T follicular helper cell (primary cell): ENCODE results near the gene UBE2G2.
A peak's percentile ranks its signal among the peaks of the same experiment; 100 is the strongest.

Experiments used
- DNase-seq: peaks from one replicate; pipeline ENCODE4 v3.0.0-alpha.2; 2020; ENCODE audit warnings: low read depth
- total RNA-seq, 2 experiments: gene quantifications; one replicate each; lab custom pipeline; 2026; lab: John Stamatoyannopoulos, UW

Gene UBE2G2
- 145 to 176 reads per million in 2 experiments for total RNA-seq

GRCh38 chr21:44801468-44802395 is at the start of gene UBE2G2:
Gene UBE2G2 (minus strand): TSS chr21:44801820. CDS start chr21:44801748, 72 bp downstream.
- DNase-seq, result peak; percentile 79

GRCh38 chr21:44850905-44851657 is 49.5 kb upstream of the UBE2G2 start:
- no peak for DNase-seq

- DNase-seq, result no peak
Measured at GRCh38 chr21:44850208-44850800, 48.7 kb upstream of the UBE2G2 start.

GRCh38 chr21:44849616-44850130 is 48.1 kb upstream of the UBE2G2 start:
- no peak for DNase-seq

GRCh38 chr21:44848821-44849521 is 47.4 kb upstream of the UBE2G2 start:
- DNase-seq, result no peak

- no peak for DNase-seq
Measured at GRCh38 chr21:44847261-44848056, 45.8 kb upstream of the UBE2G2 start.

- peak; percentile 17 for DNase-seq
Measured at GRCh38 chr21:44846485-44847260, 45.1 kb upstream of the UBE2G2 start.

- no peak for DNase-seq
Measured at GRCh38 chr21:44846224-44846484, 44.5 kb upstream of the UBE2G2 start.

- peak; percentile 20 for DNase-seq
Measured at GRCh38 chr21:44845418-44846223, 44.0 kb upstream of the UBE2G2 start.

- DNase-seq, result no peak
Measured at GRCh38 chr21:44844256-44844655, 42.6 kb upstream of the UBE2G2 start.

- no peak for DNase-seq
Measured at GRCh38 chr21:44842721-44843445, 41.3 kb upstream of the UBE2G2 start.

GRCh38 chr21:44842087-44842486 is 40.5 kb upstream of the UBE2G2 start:
- DNase-seq, result no peak

GRCh38 chr21:44840771-44841170 is 39.2 kb upstream of the UBE2G2 start:
- no peak for DNase-seq

- DNase-seq, result no peak
Measured at GRCh38 chr21:44838951-44839350, 37.3 kb upstream of the UBE2G2 start.

- DNase-seq, result no peak
Measured at GRCh38 chr21:44838039-44838895, 36.6 kb upstream of the UBE2G2 start.

- no peak for DNase-seq
Measured at GRCh38 chr21:44837537-44837936, 35.9 kb upstream of the UBE2G2 start.

- DNase-seq, result no peak
Measured at GRCh38 chr21:44836666-44837471, 35.2 kb upstream of the UBE2G2 start.
